Measurements from ENCODE around the gene MYOM3. TPM values are rescaled to one million over a fixed set of nuclear protein-coding genes. Genes with fewer than 3 reads are reported as not detected.

The MYOM3 gene
- total and polyA plus RNA-seq, 2 of the 13 experiments (the other 11 are each of a cell fraction or from before 2014, with no cell fraction given): 5.8 to 15.3 TPM

DNA sequence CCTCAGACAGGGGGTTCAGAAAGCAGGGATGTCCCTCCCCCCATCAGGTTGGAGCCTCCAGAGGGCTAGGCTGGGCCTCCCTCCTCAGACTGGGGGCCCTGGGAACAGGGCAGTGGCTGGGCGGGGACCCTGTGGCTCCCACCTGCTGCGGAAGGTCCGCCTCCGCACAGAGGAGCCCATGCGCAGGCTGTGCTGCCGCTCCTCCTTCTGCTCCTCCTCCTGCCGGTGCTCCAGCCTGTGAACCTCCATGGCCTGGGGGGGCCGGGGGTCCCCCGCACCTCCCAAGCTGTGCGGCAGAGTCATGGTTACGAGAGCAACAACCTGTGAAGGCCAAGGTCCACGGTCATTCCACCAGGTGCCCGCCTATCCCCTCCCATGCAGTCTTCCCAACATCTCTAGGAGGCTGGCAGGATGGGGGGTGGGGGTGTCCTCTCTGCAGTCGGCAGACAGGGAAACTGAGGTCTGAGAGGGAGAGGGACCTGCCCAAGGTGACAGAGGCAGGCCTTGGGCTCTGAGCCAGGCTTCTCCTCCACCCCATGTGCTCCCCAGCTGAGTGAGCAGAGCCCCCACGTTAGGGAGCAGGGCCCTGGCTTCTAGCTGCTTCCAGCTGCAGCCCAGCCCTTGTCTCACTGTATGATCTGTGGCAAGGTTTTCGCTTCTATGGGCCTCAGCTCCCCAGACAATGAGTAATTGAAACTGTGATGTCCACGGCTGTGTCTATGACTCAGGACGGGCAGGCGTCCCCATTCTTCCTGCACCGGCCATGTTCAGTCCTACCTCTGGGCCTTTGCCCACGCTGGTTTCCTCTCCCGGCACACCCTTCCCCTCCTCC is 3.4 kb downstream of the MYOM3 start (continued):
- TF ChIP-seq ZC3H13 (CRISPR knock-in tag; IDR thresholded peaks at IDR 0.05) (no peak), NFKB2 (CRISPR knock-in tag; IDR thresholded peaks at IDR 0.05; ENCODE audit: borderline replicate concordance) (peak; percentile 13; the same call in 1 of the 2 replicates), BCLAF1 (IDR thresholded peaks at IDR 0.05) (no peak), KLF12 (CRISPR knock-in tag; IDR thresholded peaks at IDR 0.05; ENCODE audit: borderline replicate concordance) (no peak), RARA (CRISPR knock-in tag; IDR thresholded peaks at IDR 0.05) (peak; percentile 83), ZSCAN21 (CRISPR knock-in tag; IDR thresholded peaks at IDR 0.05; ENCODE audit: borderline replicate concordance) (no peak), ZNF777 (CRISPR knock-in tag; IDR thresholded peaks at IDR 0.05) (0 out of 2 replicates have a peak, but pooled peaks have one; percentile 12), HNRNPK (IDR thresholded peaks at IDR 0.05; ENCODE audit: low read depth, low read length, poor library complexity, severe bottlenecking) (no peak), IRF9 (CRISPR knock-in tag; IDR thresholded peaks at IDR 0.05; ENCODE audit: borderline replicate concordance) (no peak), ZNF672 (CRISPR knock-in tag; IDR thresholded peaks at IDR 0.05) (no peak), TCF7 (IDR thresholded peaks at IDR 0.05; ENCODE audit: low read depth) (no peak), BRD4 (CRISPR knock-in tag; IDR thresholded peaks at IDR 0.05) (no peak), ZNF607 (CRISPR knock-in tag; IDR thresholded peaks at IDR 0.05; ENCODE audit: borderline replicate concordance) (no peak)
- TF ChIP-seq, protein P1, sequence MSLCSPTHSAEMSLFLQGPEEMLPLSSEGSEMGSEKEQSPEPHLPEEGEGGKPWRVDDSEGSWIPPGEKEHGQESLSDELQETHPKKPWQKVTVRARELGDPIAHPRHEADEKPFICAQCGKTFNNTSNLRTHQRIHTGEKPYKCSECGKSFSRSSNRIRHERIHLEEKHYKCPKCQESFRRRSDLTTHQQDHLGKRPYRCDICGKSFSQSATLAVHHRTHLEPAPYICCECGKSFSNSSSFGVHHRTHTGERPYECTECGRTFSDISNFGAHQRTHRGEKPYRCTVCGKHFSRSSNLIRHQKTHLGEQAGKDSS (CRISPR knock-in tag; IDR thresholded peaks at IDR 0.05; ENCODE audit: borderline replicate concordance, low read depth): peak; percentile 81; the same call in 1 of the 2 replicates
- TF ChIP-seq, protein P2, sequence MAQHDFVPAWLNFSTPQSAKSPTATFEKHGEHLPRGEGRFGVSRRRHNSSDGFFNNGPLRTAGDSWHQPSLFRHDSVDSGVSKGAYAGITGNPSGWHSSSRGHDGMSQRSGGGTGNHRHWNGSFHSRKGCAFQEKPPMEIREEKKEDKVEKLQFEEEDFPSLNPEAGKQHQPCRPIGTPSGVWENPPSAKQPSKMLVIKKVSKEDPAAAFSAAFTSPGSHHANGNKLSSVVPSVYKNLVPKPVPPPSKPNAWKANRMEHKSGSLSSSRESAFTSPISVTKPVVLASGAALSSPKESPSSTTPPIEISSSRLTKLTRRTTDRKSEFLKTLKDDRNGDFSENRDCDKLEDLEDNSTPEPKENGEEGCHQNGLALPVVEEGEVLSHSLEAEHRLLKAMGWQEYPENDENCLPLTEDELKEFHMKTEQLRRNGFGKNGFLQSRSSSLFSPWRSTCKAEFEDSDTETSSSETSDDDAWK (CRISPR knock-in tag; IDR thresholded peaks at IDR 0.05): no peak
- TF ChIP-seq, protein P3, sequence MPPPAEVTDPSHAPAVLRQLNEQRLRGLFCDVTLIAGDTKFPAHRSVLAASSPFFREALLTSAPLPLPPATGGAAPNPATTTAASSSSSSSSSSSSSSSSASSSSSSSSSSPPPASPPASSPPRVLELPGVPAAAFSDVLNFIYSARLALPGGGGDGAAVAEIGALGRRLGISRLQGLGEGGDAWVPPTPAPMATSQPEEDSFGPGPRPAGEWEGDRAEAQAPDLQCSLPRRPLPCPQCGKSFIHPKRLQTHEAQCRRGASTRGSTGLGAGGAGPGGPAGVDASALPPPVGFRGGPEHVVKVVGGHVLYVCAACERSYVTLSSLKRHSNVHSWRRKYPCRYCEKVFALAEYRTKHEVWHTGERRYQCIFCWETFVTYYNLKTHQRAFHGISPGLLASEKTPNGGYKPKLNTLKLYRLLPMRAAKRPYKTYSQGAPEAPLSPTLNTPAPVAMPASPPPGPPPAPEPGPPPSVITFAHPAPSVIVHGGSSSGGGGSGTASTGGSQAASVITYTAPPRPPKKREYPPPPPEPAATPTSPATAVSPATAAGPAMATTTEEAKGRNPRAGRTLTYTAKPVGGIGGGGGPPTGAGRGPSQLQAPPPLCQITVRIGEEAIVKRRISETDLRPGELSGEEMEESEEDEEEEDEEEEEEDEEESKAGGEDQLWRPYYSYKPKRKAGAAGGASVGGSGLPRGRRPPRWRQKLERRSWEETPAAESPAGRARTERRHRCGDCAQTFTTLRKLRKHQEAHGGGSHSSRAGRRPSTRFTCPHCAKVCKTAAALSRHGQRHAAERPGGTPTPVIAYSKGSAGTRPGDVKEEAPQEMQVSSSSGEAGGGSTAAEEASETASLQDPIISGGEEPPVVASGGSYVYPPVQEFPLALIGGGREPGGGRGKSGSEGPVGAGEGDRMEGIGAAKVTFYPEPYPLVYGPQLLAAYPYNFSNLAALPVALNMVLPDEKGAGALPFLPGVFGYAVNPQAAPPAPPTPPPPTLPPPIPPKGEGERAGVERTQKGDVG (CRISPR knock-in tag; IDR thresholded peaks at IDR 0.05; ENCODE audit: borderline replicate concordance): no peak
- TF ChIP-seq, protein P4, sequence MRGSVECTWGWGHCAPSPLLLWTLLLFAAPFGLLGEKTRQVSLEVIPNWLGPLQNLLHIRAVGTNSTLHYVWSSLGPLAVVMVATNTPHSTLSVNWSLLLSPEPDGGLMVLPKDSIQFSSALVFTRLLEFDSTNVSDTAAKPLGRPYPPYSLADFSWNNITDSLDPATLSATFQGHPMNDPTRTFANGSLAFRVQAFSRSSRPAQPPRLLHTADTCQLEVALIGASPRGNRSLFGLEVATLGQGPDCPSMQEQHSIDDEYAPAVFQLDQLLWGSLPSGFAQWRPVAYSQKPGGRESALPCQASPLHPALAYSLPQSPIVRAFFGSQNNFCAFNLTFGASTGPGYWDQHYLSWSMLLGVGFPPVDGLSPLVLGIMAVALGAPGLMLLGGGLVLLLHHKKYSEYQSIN (CRISPR knock-in tag; IDR thresholded peaks at IDR 0.05; ENCODE audit: borderline replicate concordance): no peak

Data from HepG2 (cell line).